Activated B cell treated with CpG ODN at 0.5 μM for 24 hours (primary cell): ENCODE measurements around the gene CYS1. TPM values are rescaled to one million over a fixed set of nuclear protein-coding genes. Genes with fewer than 3 reads are reported as not detected.
"Not testable (repeated sequence)": the region's sequence is repeated elsewhere in the genome, so short reads cannot be mapped to it uniquely, and the experiment has no call there.

Experiments used
- ATAC-seq: fragments of 200-7000 bp; cut with Tn5 transposase; one replicate; pipeline ENCODE4 v1.10.0; 2021; ENCODE audit warnings: low read depth, mild to moderate bottlenecking, moderate library complexity
- CTCF ChIA-PET: fragments of 350-600 bp; sonication (Branson Sonifier 250); formaldehyde crosslinking; loops from one replicate; lab custom pipeline; 2021; ENCODE audit warnings: antibody characterized with exemption; lab: Charles Lee
- POLR2A ChIA-PET: fragments of 350-600 bp; sonication (Branson Sonifier 250); formaldehyde crosslinking; loops from one replicate; lab custom pipeline; 2021; ENCODE audit warnings: antibody characterized with exemption; lab: Charles Lee
- DNase-seq: peaks from one replicate; pipeline ENCODE4 v3.0.0; 2022
- H3K27ac Mint-ChIP-seq: one replicate; pipeline ENCODE4 v1.8.0; 2020; ENCODE audit warnings: mixed read lengths
- H3K27me3 Mint-ChIP-seq: one replicate; pipeline ENCODE4 v1.8.0; 2021; ENCODE audit warnings: mixed read lengths
- H3K36me3 Mint-ChIP-seq: one replicate; pipeline ENCODE4 v1.8.0; 2021; ENCODE audit warnings: low read depth, mixed read lengths
- H3K4me1 Mint-ChIP-seq: one replicate; pipeline ENCODE4 v1.8.0; 2021; ENCODE audit warnings: mixed read lengths
- H3K4me3 Mint-ChIP-seq: one replicate; pipeline ENCODE4 v1.8.0; 2020; ENCODE audit warnings: mild to moderate bottlenecking, mixed read lengths
- H3K9me3 Mint-ChIP-seq: one replicate; pipeline ENCODE4 v1.8.0; 2020; ENCODE audit warnings: mixed read lengths
- CTCF ChIP-seq: fragments of 200-600 bp; IDR thresholded peaks from one replicate; pipeline ENCODE4 v1.8.0; 2022; ENCODE audit warnings: antibody characterized with exemption, mild to moderate bottlenecking
- intact Hi-C: fragments of 100-400 bp; cut with micrococcal nuclease; formaldehyde crosslinking; loops from one replicate; pipeline ENCODE4 v1.15.1; 2024
- total RNA-seq: library from RNA; stranded (reverse); gene quantifications from 2 replicates; pipeline ENCODE4 v1.2.3, GENCODE V29; 2022

The CYS1 gene
- total RNA-seq, 1 donor from 2014 or later: 0.42 TPM

- peaks cover 2% of the 10 kb centered on the region for H3K4me1 Mint-ChIP-seq
- intact Hi-C loops: loop anchor here (1.0 kb wide), 1 partner anchor 24 kb away; no protein-coding TSS in a partner anchor
- ATAC-seq: no peak
- CTCF ChIA-PET: interaction anchor here (0.6 to 5.1 kb wide), 16 partner anchors 10 to 339 kb away, joined by 3 to 81 read pairs (median 4); partner anchors contain the start of gene CYS1
- H3K4me3 Mint-ChIP-seq: no peak overlapping the region
- peaks cover 20% of the 10 kb centered on the region for H3K27me3 Mint-ChIP-seq
- DNase-seq: no peak
- POLR2A ChIA-PET: interaction anchor here (1.0 kb wide), 2 partner anchors 21 to 24 kb away, joined by 3 read pairs; no protein-coding TSS in a partner anchor
- no peaks in the 10 kb centered on the region for H3K9me3 Mint-ChIP-seq
- no peaks in the 10 kb centered on the region for H3K36me3 Mint-ChIP-seq
- TF ChIP-seq CTCF: no peak
- H3K27ac Mint-ChIP-seq: no peak overlapping the region
These were observed 16.4 kb upstream of the CYS1 start for GRCh38 chr2:10096641-10097040.

DNA sequence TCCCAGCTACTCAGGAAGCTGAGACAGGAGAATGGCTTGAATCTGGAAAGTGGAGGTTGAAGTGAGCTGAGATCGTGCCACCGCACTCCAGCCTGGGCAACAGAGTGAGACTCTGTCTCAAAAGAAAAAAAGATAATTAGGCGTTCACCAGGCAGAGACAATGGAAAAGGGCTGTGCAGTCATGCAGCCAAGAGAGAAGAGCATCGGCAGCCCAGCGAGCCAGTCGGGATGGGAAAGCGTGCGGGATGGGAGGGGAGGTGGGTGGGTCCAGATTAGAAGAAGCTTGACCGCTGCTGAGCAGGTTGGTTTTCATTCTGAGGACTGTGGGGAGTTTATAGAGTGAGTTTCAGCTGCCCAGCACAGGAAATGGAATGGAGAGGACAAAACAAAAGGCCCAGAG, 15.0 kb upstream of the CYS1 start:
- ChIA-PET CTCF (interaction anchor here (5.1 kb wide), 1 partner anchor 22 kb away, joined by 81 read pairs; no protein-coding TSS in a partner anchor), POLR2A (no interaction called here)
- Mint-ChIP-seq H3K9me3 (no peaks in the 10 kb centered on the region), H3K4me3 (no peak overlapping the region), H3K27me3 (peaks cover 20% of the 10 kb centered on the region), H3K27ac (no peak overlapping the region), H3K4me1 (peaks cover 5% of the 10 kb centered on the region), H3K36me3 (no peaks in the 10 kb centered on the region)
- no peak for TF ChIP-seq CTCF
- ATAC-seq: no peak
- intact Hi-C loops: no loop called here
- DNase-seq: no peak

- no peak for DNase-seq
- POLR2A ChIA-PET: no interaction called here
- intact Hi-C loops: no loop called here
- Mint-ChIP-seq H3K4me3 (no peak overlapping the region), H3K4me1 (peaks cover 10% of the 10 kb centered on the region), H3K27me3 (peaks cover 23% of the 10 kb centered on the region), H3K36me3 (no peaks in the 10 kb centered on the region), H3K27ac (no peak overlapping the region), H3K9me3 (no peaks in the 10 kb centered on the region)
- ATAC-seq: no peak
- CTCF ChIA-PET: interaction anchor here (5.1 kb wide), 1 partner anchor 21 kb away, joined by 81 read pairs; no protein-coding TSS in a partner anchor
- no peak for TF ChIP-seq CTCF
These were observed 14.1 kb upstream of the CYS1 start for GRCh38 chr2:10094271-10094814.

- POLR2A ChIA-PET: interaction anchor here (0.9 to 1.0 kb wide), 2 partner anchors 9 to 249 kb away, joined by 3 read pairs; partner anchors contain the start of gene TAF1B
- DNase-seq, H3K27ac Mint-ChIP-seq, H3K9me3 Mint-ChIP-seq, intact Hi-C loops, H3K4me1 Mint-ChIP-seq, ATAC-seq, H3K36me3 Mint-ChIP-seq: not testable (repeated sequence)
- Mint-ChIP-seq H3K4me3 (peak overlapping the region; percentile 59), H3K27me3 (peaks cover 23% of the 10 kb centered on the region)
- CTCF ChIA-PET: interaction anchor here (2.5 kb wide), 1 partner anchor 20 kb away, joined by 21 read pairs; no protein-coding TSS in a partner anchor
These were observed 11.7 kb upstream of the CYS1 start for GRCh38 chr2:10091889-10092244.

DNA sequence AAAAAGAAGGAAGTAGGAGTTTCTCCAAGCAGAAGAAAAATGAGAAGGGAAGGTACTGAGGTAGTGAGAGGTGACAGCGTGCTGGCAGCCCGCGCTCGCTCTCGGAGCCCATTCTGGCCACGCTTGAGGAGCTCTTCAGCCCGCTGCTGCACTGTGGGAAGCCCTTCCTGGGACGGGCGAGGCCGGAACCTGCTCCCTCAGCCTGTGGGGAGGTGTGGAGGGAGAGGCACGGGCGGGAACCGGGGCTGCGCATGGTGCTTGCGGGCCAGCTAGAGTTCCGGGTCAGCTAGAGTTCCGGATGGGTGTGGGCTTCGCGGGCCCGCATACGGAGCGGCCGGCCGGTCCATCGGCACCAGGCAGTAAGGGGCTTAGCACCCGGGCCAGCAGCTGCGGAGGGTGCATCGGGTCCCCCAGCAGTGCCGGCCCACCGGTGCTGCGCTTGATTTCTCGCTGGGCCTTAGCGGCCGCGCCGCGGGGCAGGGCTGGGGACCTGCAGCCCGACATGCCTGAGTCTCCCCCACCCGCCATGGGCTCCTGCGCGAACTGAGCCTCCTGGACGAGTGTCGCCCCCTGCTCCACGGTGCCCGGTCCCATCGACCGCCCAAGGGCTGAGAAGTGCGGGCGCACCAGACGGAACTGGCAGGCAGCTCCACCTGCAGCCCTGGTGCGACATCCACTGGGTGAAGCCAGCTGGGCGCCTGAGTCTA, 11.1 kb upstream of the CYS1 start:
- Mint-ChIP-seq H3K27me3 (peaks cover 23% of the 10 kb centered on the region), H3K9me3 (no peaks in the 10 kb centered on the region), H3K36me3 (no peaks in the 10 kb centered on the region), H3K27ac (no peak overlapping the region), H3K4me1 (peaks cover 8% of the 10 kb centered on the region), H3K4me3 (peak overlapping the region; percentile 78)
- TF ChIP-seq CTCF: no peak
- DNase-seq (no peak), ATAC-seq (peak; percentile 56)
- ChIA-PET POLR2A (interaction anchor here (1.0 kb wide), 1 partner anchor 248 kb away, joined by 3 read pairs; the partner anchor contains the start of gene TAF1B), CTCF (interaction anchor here (2.5 kb wide), 1 partner anchor 19 kb away, joined by 21 read pairs; no protein-coding TSS in a partner anchor)
- intact Hi-C loops: no loop called here
